Activated naive CD8-positive, alpha-beta T cell (primary cell): ENCODE measurements around the gene MAOB.
"Not testable (repeated sequence)": the region's sequence is repeated elsewhere in the genome, so short reads cannot be mapped to it uniquely, and the experiment has no call there.

Source experiments
- H3K27ac Mint-ChIP-seq: one replicate; pipeline ENCODE4 v1.8.0; 2021; ENCODE audit warnings: mixed read lengths
- H3K27me3 Mint-ChIP-seq: one replicate; pipeline ENCODE4 v1.8.0; 2021; ENCODE audit warnings: mixed read lengths
- H3K36me3 Mint-ChIP-seq: one replicate; pipeline ENCODE4 v1.8.0; 2021; ENCODE audit warnings: mixed read lengths
- H3K4me1 Mint-ChIP-seq: one replicate; pipeline ENCODE4 v1.8.0; 2021; ENCODE audit warnings: low read depth, mixed read lengths
- H3K4me3 Mint-ChIP-seq: one replicate; pipeline ENCODE4 v1.8.0; 2021; ENCODE audit warnings: mild to moderate bottlenecking, mixed read lengths
- H3K9me3 Mint-ChIP-seq: one replicate; pipeline ENCODE4 v1.8.0; 2021; ENCODE audit warnings: low read depth, mixed read lengths

The MAOB gene

GRCh38 chrX:43750248-43750676 lies 132.0 kb downstream of the MAOB start:
- no peaks in the 10 kb centered on the region for H3K36me3 Mint-ChIP-seq
- no peaks in the 10 kb centered on the region for H3K4me1 Mint-ChIP-seq
- H3K4me3 Mint-ChIP-seq: no peak overlapping the region
- H3K9me3 Mint-ChIP-seq: no peaks in the 10 kb centered on the region
- no peaks in the 10 kb centered on the region for H3K27me3 Mint-ChIP-seq
- no peak overlapping the region for H3K27ac Mint-ChIP-seq

- no peaks in the 10 kb centered on the region for H3K9me3 Mint-ChIP-seq
- H3K36me3 Mint-ChIP-seq: no peaks in the 10 kb centered on the region
- no peak overlapping the region for H3K4me3 Mint-ChIP-seq
- no peaks in the 10 kb centered on the region for H3K4me1 Mint-ChIP-seq
- H3K27me3 Mint-ChIP-seq: no peaks in the 10 kb centered on the region
- no peak overlapping the region for H3K27ac Mint-ChIP-seq
These were observed 134.8 kb downstream of the MAOB start for GRCh38 chrX:43747476-43747875.

DNA sequence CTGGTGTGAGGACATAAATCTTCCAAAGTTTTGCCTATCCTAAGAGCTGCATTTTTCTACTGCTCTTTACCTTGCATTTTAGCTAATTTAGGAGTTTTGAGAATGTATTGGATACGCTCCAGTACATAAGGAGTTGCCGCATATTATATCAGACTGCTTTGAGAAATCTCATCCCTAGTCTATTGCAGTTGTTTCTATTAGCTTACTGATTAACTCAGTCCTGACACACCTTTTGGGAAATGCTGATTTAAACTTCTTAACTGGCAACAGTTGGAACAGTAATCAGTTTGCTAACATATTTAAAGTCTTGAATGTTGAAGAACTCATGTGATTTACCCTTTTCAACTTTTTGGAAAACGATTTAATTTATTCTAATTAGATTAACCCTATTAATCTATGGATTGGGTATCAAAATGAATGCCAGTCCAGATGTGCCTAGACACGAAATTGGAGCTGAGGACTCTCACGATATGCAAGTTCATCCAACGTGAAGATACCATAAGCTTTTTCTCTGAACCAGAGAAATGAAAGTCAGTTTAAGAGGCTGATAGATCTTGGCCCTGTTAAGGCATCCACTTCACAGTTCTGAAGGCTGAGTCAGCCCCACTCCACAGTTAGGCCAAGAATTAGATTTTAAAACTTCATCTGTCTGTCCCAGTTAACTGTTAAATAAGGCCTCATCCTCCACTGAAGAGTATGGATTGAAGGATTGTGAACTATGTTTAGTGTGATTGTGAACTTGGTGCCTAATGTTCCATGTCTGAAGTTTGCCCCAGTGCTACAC lies 136.1 kb downstream of the MAOB start:
- H3K27me3 Mint-ChIP-seq: no peaks in the 10 kb centered on the region
- no peaks in the 10 kb centered on the region for H3K4me1 Mint-ChIP-seq
- no peaks in the 10 kb centered on the region for H3K36me3 Mint-ChIP-seq
- H3K9me3 Mint-ChIP-seq: no peaks in the 10 kb centered on the region
- H3K4me3 Mint-ChIP-seq: no peak overlapping the region
- H3K27ac Mint-ChIP-seq: no peak overlapping the region

GRCh38 chrX:43744284-43744683 lies 138.0 kb downstream of the MAOB start:
- H3K4me3 Mint-ChIP-seq: no peak overlapping the region
- H3K9me3 Mint-ChIP-seq: no peaks in the 10 kb centered on the region
- H3K36me3 Mint-ChIP-seq: no peaks in the 10 kb centered on the region
- no peaks in the 10 kb centered on the region for H3K4me1 Mint-ChIP-seq
- H3K27ac Mint-ChIP-seq: no peak overlapping the region
- no peaks in the 10 kb centered on the region for H3K27me3 Mint-ChIP-seq

DNA sequence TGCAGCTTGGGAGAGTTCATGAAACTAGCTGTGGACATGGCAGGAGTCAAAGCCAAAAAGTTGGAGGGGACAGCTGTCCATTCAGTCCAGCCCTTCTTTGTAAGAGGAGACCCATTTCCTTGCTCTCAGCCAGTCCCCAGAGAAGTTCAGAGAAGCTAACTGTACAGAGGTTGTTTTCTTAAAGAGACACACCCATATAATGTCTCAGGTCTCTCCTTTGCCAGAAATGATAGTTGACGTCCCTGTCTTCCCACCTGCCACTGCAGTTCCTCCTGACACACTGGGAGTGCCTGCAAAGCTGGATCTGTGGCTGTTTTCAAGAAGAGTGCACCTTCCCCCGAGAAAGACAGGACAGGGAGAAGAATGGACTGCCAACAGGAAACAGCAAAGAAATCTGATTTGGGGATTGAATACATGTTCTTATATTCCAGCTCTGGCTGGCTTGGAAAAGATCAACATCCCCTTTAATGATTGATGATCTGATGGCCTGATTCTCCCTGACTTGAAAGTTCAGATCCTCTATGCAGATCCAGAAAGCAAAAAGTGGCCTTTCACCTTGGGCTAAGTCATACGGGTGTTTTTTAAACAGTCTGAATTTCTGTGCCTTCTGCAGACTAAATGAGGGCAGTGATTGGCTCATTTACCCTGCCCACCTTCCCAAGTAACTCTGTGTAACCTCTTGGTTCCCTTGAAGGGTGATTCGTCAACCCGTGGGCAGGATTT lies 139.0 kb downstream of the MAOB start:
- Mint-ChIP-seq H3K4me1 (no peaks in the 10 kb centered on the region), H3K36me3 (no peaks in the 10 kb centered on the region), H3K9me3 (no peaks in the 10 kb centered on the region), H3K27ac (no peak overlapping the region), H3K4me3 (no peak overlapping the region), H3K27me3 (no peaks in the 10 kb centered on the region)

DNA sequence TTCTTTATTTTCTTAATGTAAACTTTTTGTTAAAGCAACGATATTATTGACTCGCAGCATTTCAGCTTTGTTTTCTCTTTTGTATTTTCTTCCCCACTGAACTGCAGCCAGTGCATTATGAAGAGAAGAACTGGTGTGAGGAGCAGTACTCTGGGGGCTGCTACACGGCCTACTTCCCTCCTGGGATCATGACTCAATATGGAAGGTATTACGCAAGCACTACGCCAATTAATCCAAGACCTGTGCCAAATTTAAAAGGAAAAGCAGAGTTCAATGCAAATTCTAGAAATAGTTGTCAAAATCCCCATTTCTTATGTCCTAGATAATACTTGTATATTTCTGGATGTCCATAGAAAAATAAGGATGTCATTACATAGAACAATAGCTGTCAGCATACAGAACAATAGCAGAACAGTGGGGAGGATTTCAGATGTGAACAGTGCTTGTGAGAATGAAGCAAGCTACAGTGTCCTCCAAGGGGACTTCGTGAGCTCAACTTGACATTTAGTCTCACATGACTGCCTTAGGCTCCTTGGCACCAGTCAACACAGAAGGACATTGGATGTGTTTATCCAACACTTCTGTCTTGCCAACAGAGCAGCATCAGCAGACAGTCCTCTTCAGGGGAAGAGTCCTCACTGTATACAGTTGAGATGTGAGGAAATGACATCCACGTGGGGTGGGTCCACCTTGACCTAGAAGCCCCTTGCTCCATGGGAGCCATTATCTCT lies 140.2 kb downstream of the MAOB start:
- Mint-ChIP-seq H3K27ac (no peak overlapping the region), H3K4me3 (no peak overlapping the region), H3K4me1 (no peaks in the 10 kb centered on the region), H3K27me3 (no peaks in the 10 kb centered on the region), H3K36me3 (no peaks in the 10 kb centered on the region), H3K9me3 (no peaks in the 10 kb centered on the region)

GRCh38 chrX:43735957-43736356 lies 146.3 kb downstream of the MAOB start:
- H3K27me3 Mint-ChIP-seq: no peaks in the 10 kb centered on the region
- no peak overlapping the region for H3K4me3 Mint-ChIP-seq
- H3K4me1 Mint-ChIP-seq: no peaks in the 10 kb centered on the region
- H3K27ac Mint-ChIP-seq: no peak overlapping the region
- H3K9me3 Mint-ChIP-seq: no peaks in the 10 kb centered on the region
- H3K36me3 Mint-ChIP-seq: no peaks in the 10 kb centered on the region

DNA sequence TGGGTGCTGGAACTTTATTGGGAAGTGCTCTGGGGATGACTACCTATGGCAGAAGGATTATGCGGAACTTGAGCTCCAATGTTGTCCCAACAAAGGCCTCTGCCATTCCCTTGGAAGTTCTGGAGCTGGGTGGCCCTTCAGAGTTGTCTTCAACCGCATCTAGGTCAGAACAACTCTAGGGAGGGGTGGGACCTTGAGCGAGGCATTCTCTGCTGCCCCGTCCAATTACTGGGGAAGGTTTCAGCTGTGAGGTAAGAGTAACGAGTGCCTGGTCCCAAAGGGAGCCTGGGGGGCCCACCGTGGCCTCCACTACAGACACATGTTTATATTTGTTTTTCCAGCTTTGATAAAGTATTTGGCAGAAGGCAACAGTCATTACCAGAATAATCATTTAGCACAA lies 146.7 kb downstream of the MAOB start:
- no peaks in the 10 kb centered on the region for H3K36me3 Mint-ChIP-seq
- H3K27me3 Mint-ChIP-seq: no peaks in the 10 kb centered on the region
- H3K9me3 Mint-ChIP-seq: no peaks in the 10 kb centered on the region
- no peak overlapping the region for H3K27ac Mint-ChIP-seq
- no peaks in the 10 kb centered on the region for H3K4me1 Mint-ChIP-seq
- H3K4me3 Mint-ChIP-seq: no peak overlapping the region

GRCh38 chrX:43734444-43734843 lies 147.8 kb downstream of the MAOB start:
- Mint-ChIP-seq H3K27ac (no peak overlapping the region), H3K27me3 (no peaks in the 10 kb centered on the region), H3K9me3 (no peaks in the 10 kb centered on the region), H3K4me3 (no peak overlapping the region), H3K36me3 (no peaks in the 10 kb centered on the region), H3K4me1 (no peaks in the 10 kb centered on the region)

DNA sequence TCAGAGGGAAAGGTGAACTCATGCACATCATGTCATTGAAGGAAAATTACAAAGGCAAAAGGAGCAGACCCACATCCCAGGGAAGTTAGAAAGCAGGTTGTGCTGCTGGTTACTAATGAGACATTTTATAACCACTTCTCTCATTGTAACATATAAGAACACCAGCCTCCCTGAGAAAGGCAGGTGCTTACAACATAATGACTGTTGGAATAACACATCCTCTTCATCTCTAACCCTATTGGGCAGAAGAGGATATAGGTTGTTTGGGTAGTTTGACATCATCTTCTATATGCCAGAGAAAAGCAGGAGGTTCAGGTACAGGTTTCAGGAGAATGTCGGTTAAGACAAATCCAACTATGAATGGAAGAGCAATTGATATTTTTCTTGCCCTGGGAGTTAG lies 148.6 kb downstream of the MAOB start:
- no peaks in the 10 kb centered on the region for H3K4me1 Mint-ChIP-seq
- no peak overlapping the region for H3K27ac Mint-ChIP-seq
- no peaks in the 10 kb centered on the region for H3K36me3 Mint-ChIP-seq
- no peaks in the 10 kb centered on the region for H3K27me3 Mint-ChIP-seq
- no peaks in the 10 kb centered on the region for H3K9me3 Mint-ChIP-seq
- H3K4me3 Mint-ChIP-seq: no peak overlapping the region

GRCh38 chrX:43731086-43731485 lies 151.2 kb downstream of the MAOB start:
- Mint-ChIP-seq H3K9me3 (no peaks in the 10 kb centered on the region), H3K27ac (no peak overlapping the region), H3K36me3 (peaks cover 2% of the 10 kb centered on the region), H3K4me1 (no peaks in the 10 kb centered on the region), H3K27me3 (peaks cover 2% of the 10 kb centered on the region), H3K4me3 (no peak overlapping the region)

- Mint-ChIP-seq H3K27ac (no peak overlapping the region), H3K4me3 (no peak overlapping the region), H3K4me1 (no peaks in the 10 kb centered on the region), H3K36me3 (peaks cover 2% of the 10 kb centered on the region), H3K27me3 (peaks cover 2% of the 10 kb centered on the region), H3K9me3 (no peaks in the 10 kb centered on the region)
These were observed 153.3 kb downstream of the MAOB start for GRCh38 chrX:43728966-43729365.

- no peak overlapping the region for H3K4me3 Mint-ChIP-seq
- peaks cover 7% of the 10 kb centered on the region for H3K9me3 Mint-ChIP-seq
- peaks cover 2% of the 10 kb centered on the region for H3K36me3 Mint-ChIP-seq
- H3K27me3 Mint-ChIP-seq: peaks cover 2% of the 10 kb centered on the region
- no peaks in the 10 kb centered on the region for H3K4me1 Mint-ChIP-seq
- no peak overlapping the region for H3K27ac Mint-ChIP-seq
These were observed 154.2 kb downstream of the MAOB start for GRCh38 chrX:43728002-43728401.

- H3K9me3 Mint-ChIP-seq, H3K4me3 Mint-ChIP-seq, H3K27ac Mint-ChIP-seq, H3K36me3 Mint-ChIP-seq, H3K27me3 Mint-ChIP-seq, H3K4me1 Mint-ChIP-seq: not testable (repeated sequence)
These were observed 155.0 kb downstream of the MAOB start for GRCh38 chrX:43727254-43727653.

DNA sequence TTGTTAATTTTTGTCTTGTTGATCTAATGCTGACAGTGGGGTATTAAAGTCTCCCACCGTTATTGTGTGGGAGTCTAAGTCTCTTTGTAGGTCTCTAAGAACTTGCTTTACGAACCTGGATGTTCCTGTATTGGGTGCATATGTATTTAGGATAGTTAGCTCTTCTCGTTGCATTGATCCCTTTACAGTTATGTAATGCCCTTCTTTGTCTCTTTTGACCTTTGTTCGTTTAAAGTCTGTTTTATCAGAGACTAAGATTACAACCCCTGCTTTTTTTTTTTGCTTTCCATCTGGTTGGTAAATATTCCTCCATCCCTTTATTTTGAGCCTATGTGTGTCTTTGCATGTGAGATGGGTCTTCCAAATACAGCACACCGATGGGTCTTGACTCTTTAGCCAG lies 157.0 kb downstream of the MAOB start:
- not testable (repeated sequence) for H3K4me1 Mint-ChIP-seq, H3K27me3 Mint-ChIP-seq, H3K36me3 Mint-ChIP-seq, H3K27ac Mint-ChIP-seq, H3K9me3 Mint-ChIP-seq, H3K4me3 Mint-ChIP-seq
